Keratinocyte (primary cell): ENCODE results near the gene SCRT2.

Source experiments
- EZH2 ChIP-seq: IDR thresholded peaks from one replicate; pipeline ENCODE4 v1.6.1; 2012; ENCODE audit warnings: inconsistent platforms, mild to moderate bottlenecking, low read length, moderate library complexity
- TF ChIP-seq, protein P1 (sequence below), 3 experiments: IDR thresholded peaks in 1 of 3; conservative IDR thresholded peaks in 1 of 3; optimal IDR thresholded peaks in 1 of 3; 2 replicates in 2 of 3; 3 replicates in 1 of 3; pipeline versions ENCODE3 to v1.5.1; 2011; ENCODE audit warnings: low read length in 3 of 3, mild to moderate bottlenecking in 3 of 3, moderate library complexity in 2 of 3, control low read depth in 1 of 3, inconsistent platforms in 1 of 3; ENCODE audit not compliant: insufficient read depth in 2 of 3; ENCODE audit errors: extremely low read depth in 1 of 3

DNA sequence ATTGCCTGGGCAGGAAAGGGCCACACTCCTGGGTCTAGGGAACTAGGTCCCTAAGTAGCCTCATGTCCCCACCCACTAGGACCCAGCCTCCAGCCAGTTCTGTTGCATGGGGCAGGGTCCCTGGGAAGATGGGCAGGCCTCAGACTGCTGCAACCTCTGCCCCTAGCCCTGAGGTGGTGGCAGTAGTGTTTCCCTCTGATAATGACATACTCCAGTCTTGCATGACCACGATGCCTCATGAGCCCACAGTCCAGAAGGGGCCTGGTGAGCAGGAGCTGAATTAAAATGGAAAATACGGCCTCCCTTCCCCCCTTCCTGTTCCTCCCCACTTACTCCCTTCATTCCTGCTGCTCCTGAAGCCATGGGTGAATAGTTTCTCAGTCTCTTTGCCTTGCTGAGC lies 36.0 kb upstream of the SCRT2 start:
- no peak for TF ChIP-seq EZH2
- TF ChIP-seq, protein P1, sequence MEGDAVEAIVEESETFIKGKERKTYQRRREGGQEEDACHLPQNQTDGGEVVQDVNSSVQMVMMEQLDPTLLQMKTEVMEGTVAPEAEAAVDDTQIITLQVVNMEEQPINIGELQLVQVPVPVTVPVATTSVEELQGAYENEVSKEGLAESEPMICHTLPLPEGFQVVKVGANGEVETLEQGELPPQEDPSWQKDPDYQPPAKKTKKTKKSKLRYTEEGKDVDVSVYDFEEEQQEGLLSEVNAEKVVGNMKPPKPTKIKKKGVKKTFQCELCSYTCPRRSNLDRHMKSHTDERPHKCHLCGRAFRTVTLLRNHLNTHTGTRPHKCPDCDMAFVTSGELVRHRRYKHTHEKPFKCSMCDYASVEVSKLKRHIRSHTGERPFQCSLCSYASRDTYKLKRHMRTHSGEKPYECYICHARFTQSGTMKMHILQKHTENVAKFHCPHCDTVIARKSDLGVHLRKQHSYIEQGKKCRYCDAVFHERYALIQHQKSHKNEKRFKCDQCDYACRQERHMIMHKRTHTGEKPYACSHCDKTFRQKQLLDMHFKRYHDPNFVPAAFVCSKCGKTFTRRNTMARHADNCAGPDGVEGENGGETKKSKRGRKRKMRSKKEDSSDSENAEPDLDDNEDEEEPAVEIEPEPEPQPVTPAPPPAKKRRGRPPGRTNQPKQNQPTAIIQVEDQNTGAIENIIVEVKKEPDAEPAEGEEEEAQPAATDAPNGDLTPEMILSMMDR (optimal IDR thresholded peaks at IDR 0.05 in 1 of 3, IDR thresholded peaks at IDR 0.05 in 1 of 3, conservative IDR thresholded peaks at IDR 0.05 in 1 of 3; ENCODE audit: extremely low read depth in 1 of 3, insufficient read depth in 2 of 3, low read length in 3 of 3): no peak
